Common myeloid progenitor, CD34-positive (primary cell): Measurements from ENCODE around the gene BCL6. TPM values are rescaled to one million over a fixed set of nuclear protein-coding genes. Genes with fewer than 3 reads are reported as not detected.

Experiments
- CTCF ChIA-PET: fragments of 350-600 bp; sonication (Branson Sonifier 250); formaldehyde crosslinking; loops from one replicate; lab custom pipeline; 2021; ENCODE audit warnings: antibody characterized with exemption; lab: Charles Lee
- POLR2A ChIA-PET: fragments of 350-600 bp; sonication (Branson Sonifier 250); formaldehyde crosslinking; loops from one replicate; lab custom pipeline; 2021; ENCODE audit warnings: antibody characterized with exemption; lab: Charles Lee
- DNase-seq, 3 donors: peaks; one replicate each; pipeline versions ENCODE4 v3.0.0 to v3.0.0-alpha.2; 2013
- H3K27ac ChIP-seq, 2 experiments: 1 replicate in 1 of 2; 2 replicates in 1 of 2; pipeline ENCODE4 v1.7.0; 2013; ENCODE audit warnings: inconsistent platforms in 2 of 2, low read length in 2 of 2, mild to moderate bottlenecking in 2 of 2, low read depth in 1 of 2, moderate library complexity in 1 of 2; ENCODE audit not compliant: severe bottlenecking in 2 of 2, insufficient read depth in 1 of 2, poor library complexity in 1 of 2
- H3K27me3 ChIP-seq, 5 experiments: replicated peaks in 2 of 5; 1 replicate in 3 of 5; 2 replicates in 2 of 5; pipeline versions ENCODE4 v1.6.1 to v1.7.0; 2013; ENCODE audit warnings: low read length in 4 of 5, mild to moderate bottlenecking in 2 of 5, moderate library complexity in 2 of 5, inconsistent platforms in 1 of 5; ENCODE audit not compliant: insufficient read depth in 5 of 5, control insufficient read depth in 4 of 5
- H3K36me3 ChIP-seq, 4 experiments: 1 replicate in 2 of 4; 2 replicates in 2 of 4; pipeline versions ENCODE4 v1.6.1 to v1.7.0; 2013; ENCODE audit warnings: low read length in 3 of 4, control low read depth in 1 of 4, mild to moderate bottlenecking in 1 of 4; ENCODE audit not compliant: control insufficient read depth in 4 of 4, insufficient read depth in 4 of 4
- H3K4me1 ChIP-seq, 4 experiments: 1 replicate in 3 of 4; 2 replicates in 1 of 4; pipeline versions ENCODE4 v1.6.1 to v1.7.1; 2013; ENCODE audit warnings: low read length in 3 of 4, mild to moderate bottlenecking in 3 of 4, control low read depth in 1 of 4, inconsistent platforms in 1 of 4, moderate library complexity in 1 of 4; ENCODE audit not compliant: control insufficient read depth in 4 of 4, insufficient read depth in 4 of 4; ENCODE audit errors: control extremely low read depth in 1 of 4
- H3K4me3 ChIP-seq, 7 experiments: 1 replicate in 4 of 7; 2 replicates in 3 of 7; pipeline versions ENCODE4 v1.5.1 to v1.7.0; 2013; ENCODE audit warnings: mild to moderate bottlenecking in 7 of 7, low read length in 6 of 7, moderate library complexity in 6 of 7, inconsistent platforms in 2 of 7, low read depth in 2 of 7, control low read depth in 1 of 7; ENCODE audit not compliant: insufficient read depth in 4 of 7, control insufficient read depth in 1 of 7; ENCODE audit errors: extremely low read depth in 1 of 7
- H3K9me3 ChIP-seq, 5 experiments: 1 replicate in 4 of 5; 2 replicates in 1 of 5; pipeline versions ENCODE4 v1.6.1 to v1.7.1; 2013; ENCODE audit warnings: low read length in 4 of 5, mild to moderate bottlenecking in 2 of 5, inconsistent platforms in 1 of 5, low read depth in 1 of 5, moderate library complexity in 1 of 5; ENCODE audit not compliant: control insufficient read depth in 4 of 5, insufficient read depth in 2 of 5; ENCODE audit errors: control extremely low read depth in 1 of 5
- WGBS: methylation state at CpG from one replicate; pipeline ENCODE4 v1.1.5; 2013; ENCODE audit not compliant: insufficient coverage; 5-methylcytosine and 5-hydroxymethylcytosine counted together
- polyA plus RNA-seq: library from polyadenylated mRNA; unstranded; fragments of 120-200 nt; gene quantifications from one replicate; pipeline ENCODE4 v1.2.1, GENCODE V29; 2013

Gene BCL6
- polyA plus RNA-seq: 9.6 TPM

DNA sequence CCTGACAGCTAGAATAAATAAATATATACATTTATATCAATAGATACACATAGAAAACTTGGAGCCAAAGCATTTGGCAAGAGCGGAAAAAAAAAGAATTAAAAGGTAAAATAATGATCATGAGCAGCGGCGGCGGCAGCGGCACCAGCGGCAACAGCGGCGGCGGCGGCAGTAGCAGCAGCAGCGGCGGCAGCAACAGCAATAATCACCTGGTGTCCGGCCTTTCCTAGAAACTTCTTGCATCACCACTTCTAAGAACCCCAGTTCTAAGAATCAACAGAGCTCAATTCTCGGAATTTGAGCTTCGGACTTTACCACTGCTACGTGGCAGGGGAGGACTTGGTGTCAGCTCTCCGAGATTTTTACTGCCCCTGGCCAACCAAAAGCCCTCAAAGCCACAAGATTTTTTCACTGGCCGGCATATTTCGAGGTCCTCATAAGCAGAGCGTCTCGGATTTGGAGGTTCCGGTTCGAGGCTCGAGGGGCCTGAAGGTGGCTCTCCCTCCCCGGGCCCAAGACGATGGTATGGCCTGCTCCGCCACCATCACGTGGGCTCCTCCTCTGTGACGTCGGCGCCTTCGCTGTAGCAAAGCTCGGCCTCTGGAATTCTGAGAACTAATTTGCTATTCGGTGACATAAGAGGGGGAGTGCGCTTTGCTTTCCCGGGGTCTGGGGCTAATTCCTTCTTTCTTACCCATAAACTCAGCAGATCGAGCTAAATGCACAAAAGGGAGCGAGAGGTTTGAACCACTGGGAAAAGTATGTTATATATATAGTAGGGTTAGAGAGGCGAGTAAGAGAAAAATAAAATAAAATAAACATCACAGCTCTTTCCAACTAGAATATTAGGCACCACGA, at the start of gene BCL6:
TSS of gene BCL6 (minus strand) at position 268 of the 858 bp plus-strand sequence. CDS start 11,775 bp downstream, outside the sequence.
- no peaks in the 10 kb centered on the region for H3K36me3 ChIP-seq
- peak; percentile 95 to 97 (median 97) for DNase-seq
- POLR2A ChIA-PET: interaction anchor here (0.8 to 1.4 kb wide), 5 partner anchors 210 to 1227 kb away, joined by 3 to 6 read pairs (median 3); partner anchors contain the start of gene LPP
- H3K9me3 ChIP-seq: no peaks in the 10 kb centered on the region
- peaks cover 19 to 83% (median 44%) of the 10 kb centered on the region in 4 experiments for H3K4me1 ChIP-seq
- H3K27me3 ChIP-seq: no peaks in the 10 kb centered on the region
- under 1% methylated on average over 23 of the region's 40 CpGs for WGBS
- CTCF ChIA-PET: interaction anchor here (0.7 to 9.2 kb wide), 8 partner anchors 7 to 1228 kb away, joined by 3 to 139 read pairs (median 5); no protein-coding TSS in a partner anchor
- peak within 1 kb of the TSS; percentile 82 to 98 (median 91) for H3K4me3 ChIP-seq
- peak within 1 kb of the TSS; percentile 100 for H3K27ac ChIP-seq

- H3K4me3 ChIP-seq: no peak overlapping the region
- peaks cover 3 to 11% (median 6%) of the 10 kb centered on the region in 4 experiments for H3K4me1 ChIP-seq
- 100% methylated on average over 4 of the region's 4 CpGs for WGBS
- no peaks in the 10 kb centered on the region for H3K9me3 ChIP-seq
- no peak overlapping the region for H3K27ac ChIP-seq
- ChIA-PET CTCF (no interaction called here), POLR2A (no interaction called here)
- H3K36me3 ChIP-seq: no peaks in the 10 kb centered on the region
- no peaks in the 10 kb centered on the region for H3K27me3 ChIP-seq
- no peak for DNase-seq
Measured at GRCh38 chr3:187794731-187795130, 49.5 kb upstream of the BCL6 start.

- H3K9me3 ChIP-seq: no peaks in the 10 kb centered on the region
- H3K27me3 ChIP-seq: no peaks in the 10 kb centered on the region
- H3K4me1 ChIP-seq: peaks cover 3 to 14% (median 12%) of the 10 kb centered on the region in 4 experiments
- CTCF ChIA-PET: no interaction called here
- no peak for DNase-seq
- no peaks in the 10 kb centered on the region for H3K36me3 ChIP-seq
- H3K4me3 ChIP-seq: no peak overlapping the region
- no CpG with 5 or more reads among the region's 2 CpGs for WGBS
- H3K27ac ChIP-seq: no peak overlapping the region
- POLR2A ChIA-PET: no interaction called here
Measured at GRCh38 chr3:187793618-187794017, 48.4 kb upstream of the BCL6 start.

DNA sequence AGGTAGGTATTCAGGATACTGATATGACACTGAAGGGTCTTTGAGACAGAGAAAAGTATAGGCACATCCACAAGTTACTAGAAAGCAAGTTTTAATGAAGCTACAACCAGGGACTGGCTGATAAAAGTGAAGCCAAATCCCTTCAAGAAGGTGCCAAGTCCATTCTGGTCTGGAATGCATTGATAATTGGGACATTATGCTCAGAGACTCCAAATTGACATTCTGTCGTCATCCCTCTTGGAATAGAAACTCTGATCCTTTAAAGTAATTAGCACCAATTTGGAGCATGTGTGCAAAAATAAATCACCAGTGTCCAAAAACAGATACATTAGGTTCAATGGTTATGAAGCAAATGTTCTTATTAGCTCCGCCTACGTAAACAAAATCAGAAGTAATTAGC, 47.3 kb upstream of the BCL6 start:
- Histone ChIP-seq H3K27me3 (no peaks in the 10 kb centered on the region), H3K4me1 (peaks cover 3 to 14% (median 12%) of the 10 kb centered on the region in 4 experiments), H3K27ac (no peak overlapping the region), H3K4me3 (no peak overlapping the region), H3K36me3 (no peaks in the 10 kb centered on the region), H3K9me3 (no peaks in the 10 kb centered on the region)
- WGBS: no CpG with 5 or more reads among the region's 3 CpGs
- CTCF ChIA-PET: no interaction called here
- no peak for DNase-seq
- POLR2A ChIA-PET: no interaction called here

DNA sequence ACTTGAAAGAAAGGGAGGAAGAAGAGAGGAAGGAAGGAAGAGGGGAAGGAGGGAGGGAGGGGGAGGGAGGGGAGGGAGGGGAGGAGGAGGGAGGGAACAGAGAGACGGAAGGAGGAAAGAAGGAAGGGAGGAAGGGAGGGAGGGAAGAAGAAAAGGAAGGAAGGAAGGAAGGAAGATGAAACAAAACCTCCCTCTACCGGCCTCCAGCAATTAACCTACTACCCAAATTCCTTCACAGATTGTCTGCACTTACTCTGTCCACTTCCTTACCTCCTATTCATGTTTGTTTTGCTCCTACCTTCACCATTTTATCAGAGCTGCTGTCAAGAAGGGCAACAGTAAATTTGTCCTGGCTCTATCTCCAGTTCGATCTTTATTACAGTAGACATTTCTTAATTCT, 44.6 kb upstream of the BCL6 start:
- CTCF ChIA-PET: no interaction called here
- WGBS: 86% methylated on average over 1 of the region's 3 CpGs
- POLR2A ChIA-PET: no interaction called here

DNA sequence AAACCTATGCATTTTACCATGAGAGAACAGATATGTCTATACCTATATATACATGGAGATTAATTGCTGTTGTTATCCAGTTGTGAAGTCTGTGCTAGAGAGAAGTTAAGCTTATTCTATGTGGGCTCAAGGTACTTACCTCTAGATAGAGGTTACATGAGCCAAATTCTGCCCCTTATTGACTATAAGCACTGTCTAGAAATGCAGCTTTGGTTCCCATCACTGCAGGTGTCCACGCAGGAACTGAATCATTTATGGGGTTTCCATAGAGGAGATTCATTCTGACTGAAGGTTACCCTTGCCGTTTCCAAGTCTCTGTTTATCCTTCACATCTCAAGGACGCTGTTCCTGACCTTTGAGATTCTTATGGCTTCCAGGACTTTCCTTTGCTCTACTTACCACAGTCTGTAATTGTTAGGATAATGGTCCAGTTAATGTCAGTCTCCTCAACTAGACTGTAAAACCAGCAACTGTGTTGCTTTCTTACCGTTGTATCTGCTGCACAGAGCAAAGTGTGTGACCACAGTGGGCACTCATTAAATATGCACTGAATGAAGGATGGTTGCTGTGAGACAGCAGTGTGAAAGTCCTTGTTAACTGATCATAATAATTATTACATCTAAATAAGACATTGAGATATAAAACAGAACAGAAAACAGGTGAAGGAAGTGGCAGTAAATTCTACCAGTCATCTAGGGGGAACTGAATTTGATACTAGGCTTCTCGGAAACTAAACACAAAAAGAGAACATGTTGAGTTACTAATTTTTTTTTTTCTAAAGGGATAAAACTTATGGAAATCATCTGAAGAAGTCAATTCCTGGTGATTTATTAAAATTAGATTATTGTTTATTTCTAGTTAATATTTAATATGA, 44.0 kb upstream of the BCL6 start:
- Histone ChIP-seq H3K4me1 (peaks cover 3 to 14% (median 12%) of the 10 kb centered on the region in 4 experiments), H3K9me3 (no peaks in the 10 kb centered on the region), H3K4me3 (no peak overlapping the region), H3K27ac (no peak overlapping the region), H3K36me3 (no peaks in the 10 kb centered on the region), H3K27me3 (no peaks in the 10 kb centered on the region)
- ChIA-PET CTCF (no interaction called here), POLR2A (interaction anchor here (0.7 kb wide), 1 partner anchor 165 kb away, joined by 4 read pairs; no protein-coding TSS in a partner anchor)
- WGBS: 62% methylated on average over 2 of the region's 5 CpGs
- DNase-seq: peak in 2 of 3 donors; percentile 63 to 71

More for the DNA sequence above, 44.6 kb upstream of the BCL6 start:
- peaks cover 3 to 14% (median 12%) of the 10 kb centered on the region in 4 experiments for H3K4me1 ChIP-seq
- DNase-seq: no peak
- no peaks in the 10 kb centered on the region for H3K27me3 ChIP-seq
- no peaks in the 10 kb centered on the region for H3K36me3 ChIP-seq
- H3K9me3 ChIP-seq: no peaks in the 10 kb centered on the region
- no peak overlapping the region for H3K27ac ChIP-seq
- no peak overlapping the region for H3K4me3 ChIP-seq
